NCI-H748 treated with DMSO at 0.1 percent for 48 hours (cell line): ENCODE measurements around the gene SDHB.

Experiments used
- DNase-seq: peaks from one replicate; lab custom pipeline; 2025; lab: John Stamatoyannopoulos, UW

SDHB gene

DNA sequence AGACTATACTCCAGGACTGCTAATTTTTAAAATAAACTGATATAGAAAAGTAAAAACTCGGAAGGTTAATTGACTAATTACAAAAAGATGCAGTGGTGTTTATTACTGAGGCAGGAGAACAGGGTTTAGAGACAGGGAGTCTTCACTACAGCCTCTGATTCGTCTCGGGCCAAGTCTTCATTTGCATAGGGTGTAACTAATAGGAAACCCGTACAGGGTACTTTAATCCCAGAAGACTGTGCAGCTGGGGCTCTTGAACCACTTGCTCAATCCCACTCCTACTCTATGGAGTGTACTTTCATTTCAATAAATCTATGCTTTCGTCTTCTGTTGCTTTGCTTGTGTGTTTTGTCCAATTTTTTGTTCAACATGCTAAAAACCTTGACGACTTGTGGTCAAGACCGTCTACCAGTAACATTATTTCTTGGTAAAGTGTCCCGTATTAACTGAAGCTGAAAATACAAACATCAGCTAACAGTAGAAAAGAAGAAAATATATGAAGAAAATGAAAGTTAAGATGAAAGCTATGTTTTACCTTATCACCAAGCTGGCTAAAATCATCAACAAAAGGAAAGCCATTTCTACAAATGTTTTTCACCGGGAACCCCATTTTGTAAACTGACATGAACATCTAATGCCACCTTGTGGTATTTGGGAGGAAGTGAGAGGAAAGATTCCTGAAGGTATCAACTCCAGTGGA, 8.0 kb downstream of the SDHB start:
- DNase-seq: peak; percentile 36

DNA sequence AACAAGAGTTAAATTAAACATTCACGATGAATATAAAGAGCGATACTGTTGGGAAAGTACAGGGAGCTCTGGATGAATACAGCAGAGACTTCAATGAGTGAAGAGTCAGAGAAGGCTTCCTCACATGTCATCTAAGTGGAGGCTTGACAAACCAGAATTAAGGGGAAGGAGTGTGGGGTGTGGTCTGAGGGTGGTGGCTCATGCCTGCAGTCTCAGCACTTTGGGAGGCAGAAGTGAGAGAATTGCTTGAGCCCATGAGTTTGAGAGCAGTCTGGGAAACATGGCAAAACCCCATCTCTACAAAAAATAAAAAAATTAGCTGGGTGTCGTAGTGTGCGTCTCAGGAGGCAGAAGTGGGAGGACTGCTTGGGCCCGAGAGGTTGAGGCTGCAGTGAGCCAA, 8.7 kb downstream of the SDHB start:
- no peak for DNase-seq

DNA sequence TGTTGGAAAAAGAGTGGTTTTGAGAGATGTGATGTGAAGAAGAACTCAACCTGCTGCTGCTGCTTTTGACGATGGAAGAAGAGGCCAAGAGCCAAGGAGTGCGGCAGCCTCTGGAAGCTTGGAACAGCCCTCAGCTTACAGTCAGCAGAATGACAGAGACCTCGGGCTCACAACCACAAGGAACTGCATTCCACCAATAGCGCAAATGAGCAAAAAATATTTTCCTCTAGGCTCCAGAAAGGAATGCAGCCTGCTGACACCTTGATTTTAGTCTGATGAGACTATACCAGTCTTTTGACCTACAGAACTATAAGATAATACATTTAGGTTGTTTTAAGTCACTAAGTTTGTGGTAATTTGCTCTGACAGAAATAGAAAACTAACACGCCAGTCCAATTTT, 10.2 kb downstream of the SDHB start:
- no peak for DNase-seq

DNA sequence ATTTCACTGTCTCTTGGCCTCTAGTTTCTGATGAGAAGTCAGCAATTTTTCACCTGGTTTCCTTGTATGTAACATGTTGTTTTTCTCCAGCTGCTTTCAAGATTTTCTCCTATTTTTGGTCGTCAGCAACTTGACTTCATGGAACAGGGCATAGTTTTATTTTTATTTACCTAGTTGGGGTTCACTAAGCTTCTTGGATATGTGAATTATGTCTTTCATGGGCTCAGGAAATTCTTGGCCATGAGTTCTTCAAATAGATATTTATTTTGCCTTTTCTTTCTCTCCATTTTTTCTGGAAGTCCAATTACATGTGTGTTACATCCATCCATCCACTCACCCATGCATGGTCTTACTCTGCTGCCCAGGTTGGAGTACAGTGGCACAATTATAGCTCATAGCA, 13.7 kb downstream of the SDHB start:
- no peak for DNase-seq

DNA sequence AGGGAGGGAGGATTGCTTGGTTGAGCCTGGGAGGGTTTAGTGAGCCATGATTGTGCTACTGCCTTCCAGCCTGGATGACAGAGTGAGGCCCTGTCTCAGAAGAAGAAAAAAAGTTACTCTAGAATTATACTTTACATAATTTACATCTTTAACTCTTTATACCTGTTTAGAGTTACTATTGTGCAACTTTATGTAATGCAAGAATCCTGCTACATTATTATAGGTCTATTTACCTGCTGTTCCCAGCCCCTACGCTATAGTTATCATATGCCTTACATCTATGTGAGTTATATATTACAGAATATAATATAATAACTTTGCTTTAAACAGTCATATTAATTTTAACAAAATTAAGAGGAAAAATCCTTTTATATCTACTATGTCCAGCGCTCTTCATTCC, 14.3 kb downstream of the SDHB start:
- DNase-seq: no peak

DNA sequence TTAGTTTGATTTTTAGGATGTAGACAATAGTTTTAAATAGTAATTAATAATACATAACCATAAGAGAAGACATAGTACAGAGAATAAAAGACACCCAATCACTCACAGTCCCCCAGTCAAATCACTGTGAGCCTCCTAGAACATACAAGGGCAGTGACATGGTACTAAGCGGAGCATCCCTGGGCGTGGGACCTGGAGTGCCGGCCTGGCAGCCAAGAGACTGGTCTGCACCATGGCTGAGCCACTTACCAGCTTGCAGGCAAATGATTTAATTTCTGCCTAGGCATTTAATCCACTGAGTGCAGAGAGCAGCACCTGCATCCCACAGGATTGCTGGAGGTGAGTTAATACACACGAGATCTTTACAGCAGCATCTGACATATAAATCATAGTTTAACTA, 20.4 kb downstream of the SDHB start:
- DNase-seq: no peak

DNA sequence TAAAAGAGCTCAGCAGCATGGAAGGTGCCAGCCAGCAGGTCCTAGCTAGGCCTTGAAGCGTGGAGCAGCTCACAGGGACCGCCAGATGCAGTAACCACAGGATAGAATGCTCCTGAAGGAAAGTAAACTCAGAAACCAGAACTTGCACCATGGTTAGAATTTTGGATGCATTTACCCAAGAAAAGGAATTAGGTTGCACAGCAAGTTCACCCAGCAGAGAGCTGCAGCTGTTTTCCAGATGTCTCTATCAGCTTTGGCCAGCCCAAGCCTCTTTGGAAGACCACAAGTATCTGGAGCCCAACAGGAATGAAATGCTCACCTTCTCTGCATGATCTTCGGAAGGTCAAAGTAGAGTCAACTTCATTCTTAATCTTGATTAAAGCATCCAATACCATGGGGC, 21.1 kb downstream of the SDHB start:
- no peak for DNase-seq

DNA sequence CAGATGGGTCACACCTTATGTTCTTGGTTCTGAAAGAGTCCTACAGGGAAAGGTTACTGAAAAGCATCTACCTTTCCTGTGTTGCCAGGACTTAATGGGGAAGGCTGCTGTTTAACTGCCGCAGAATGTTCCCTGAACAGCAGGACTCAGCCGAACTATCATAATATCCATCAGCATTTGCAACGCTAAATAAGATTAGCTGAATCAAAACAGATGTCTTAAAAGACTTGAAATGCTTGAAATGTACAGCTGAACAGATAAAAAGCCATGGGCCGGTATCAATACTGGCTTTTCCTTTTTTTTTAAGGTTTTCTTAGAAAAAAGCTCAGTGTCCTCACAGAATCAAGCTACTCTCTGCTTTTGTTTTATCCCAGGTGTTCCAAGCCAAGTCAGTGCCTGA, 22.4 kb downstream of the SDHB start:
- no peak for DNase-seq

DNA sequence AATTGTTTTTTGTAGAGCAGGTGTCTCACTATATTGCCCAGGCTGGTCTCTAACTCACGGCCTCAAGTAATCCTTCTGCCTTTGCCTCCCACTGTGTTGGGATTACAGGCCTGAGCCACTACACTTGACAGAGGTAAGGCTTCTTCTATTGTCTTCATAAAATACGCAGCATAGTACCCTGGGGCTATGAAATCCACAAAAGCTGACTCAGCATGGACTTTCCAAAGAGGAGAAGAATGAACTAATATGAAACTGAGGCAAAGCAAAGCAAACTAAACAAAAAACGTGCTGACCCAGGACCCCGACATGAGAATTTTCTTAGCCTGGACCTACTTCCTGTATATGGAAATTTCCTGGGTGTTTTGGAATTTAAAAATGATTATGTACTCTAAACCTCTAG, 23.6 kb downstream of the SDHB start:
- DNase-seq: no peak

DNA sequence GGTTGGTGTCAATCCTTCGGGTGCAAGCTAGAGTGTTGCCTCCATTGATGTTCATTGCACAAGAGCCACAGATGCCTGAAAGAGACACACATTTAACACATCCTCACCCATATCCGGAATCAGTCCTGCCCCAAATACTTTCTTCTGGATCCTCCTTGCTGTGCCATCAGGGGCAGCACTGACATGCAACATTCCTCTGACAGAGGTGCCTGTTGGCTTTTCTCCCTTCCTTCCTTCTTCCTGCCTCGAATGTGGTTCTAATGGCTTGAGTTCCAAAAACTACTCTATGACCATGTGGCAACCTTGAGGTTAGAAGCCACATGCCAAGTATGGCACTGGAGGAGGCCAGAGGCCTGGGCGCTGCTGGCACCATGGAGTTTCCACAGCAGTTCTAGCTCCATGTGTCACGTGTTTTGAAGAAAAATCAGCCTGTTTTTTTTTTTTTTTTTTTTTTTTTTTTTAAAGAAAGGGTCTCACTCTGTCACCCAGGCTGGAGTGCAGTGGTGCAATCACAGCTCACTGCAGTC, 25.1 kb downstream of the SDHB start:
- DNase-seq: no peak

DNA sequence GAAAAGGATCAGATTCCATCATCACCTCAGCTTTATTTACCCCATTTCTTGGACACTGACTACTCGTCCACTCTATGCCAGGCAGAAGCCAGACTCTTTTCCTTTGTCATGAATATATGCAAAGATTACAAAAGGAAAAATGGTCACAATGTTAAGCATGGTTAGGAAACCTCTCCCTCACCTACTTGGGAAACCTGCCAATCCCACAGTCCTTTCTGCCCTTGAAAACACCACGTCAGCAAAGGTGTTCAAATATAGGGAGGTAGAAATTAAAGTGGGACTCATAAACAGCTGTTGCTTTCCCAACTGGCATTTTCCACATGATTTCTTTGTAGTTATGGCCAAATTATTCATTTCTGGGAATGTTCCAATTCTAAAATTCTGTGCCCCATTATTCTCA, 25.9 kb downstream of the SDHB start:
- no peak for DNase-seq

DNA sequence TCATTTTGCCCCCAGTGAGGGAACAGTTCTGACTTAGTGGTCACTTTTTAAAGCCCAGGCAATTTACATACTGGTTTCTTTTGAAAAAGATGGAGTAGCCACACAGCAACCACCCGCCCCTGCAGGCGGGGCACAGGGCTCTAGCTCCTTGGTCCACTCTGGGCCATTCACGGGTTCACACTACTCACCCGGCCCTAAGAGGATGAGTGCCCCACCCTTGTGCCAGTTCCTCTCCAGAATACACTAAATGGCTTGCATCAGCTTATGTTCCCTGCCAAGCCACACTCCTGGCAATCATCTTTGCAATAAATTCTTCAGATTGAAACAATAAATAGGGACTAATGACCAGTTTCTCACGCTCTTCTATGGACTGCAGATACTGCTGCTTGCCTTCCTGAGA, 26.4 kb downstream of the SDHB start:
- DNase-seq: no peak

DNA sequence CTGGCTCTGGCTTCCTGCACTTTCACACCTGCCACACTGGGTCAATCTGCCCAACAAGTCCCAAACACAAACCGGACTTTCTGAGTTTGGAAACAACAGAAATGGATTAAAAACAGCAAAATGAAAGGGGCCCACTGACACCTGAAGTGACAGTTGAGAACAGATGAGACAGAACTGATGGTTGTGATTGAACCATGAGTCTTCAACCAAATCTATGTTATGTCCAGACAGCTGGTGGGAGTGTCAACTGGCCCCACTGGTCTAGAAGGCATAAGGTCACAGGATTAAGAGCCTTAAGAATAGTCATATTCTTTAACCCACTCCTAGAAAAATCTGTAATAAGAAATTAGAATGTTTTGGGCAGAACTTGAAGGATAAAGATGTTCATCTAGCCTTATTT, 29.1 kb downstream of the SDHB start:
- no peak for DNase-seq

DNA sequence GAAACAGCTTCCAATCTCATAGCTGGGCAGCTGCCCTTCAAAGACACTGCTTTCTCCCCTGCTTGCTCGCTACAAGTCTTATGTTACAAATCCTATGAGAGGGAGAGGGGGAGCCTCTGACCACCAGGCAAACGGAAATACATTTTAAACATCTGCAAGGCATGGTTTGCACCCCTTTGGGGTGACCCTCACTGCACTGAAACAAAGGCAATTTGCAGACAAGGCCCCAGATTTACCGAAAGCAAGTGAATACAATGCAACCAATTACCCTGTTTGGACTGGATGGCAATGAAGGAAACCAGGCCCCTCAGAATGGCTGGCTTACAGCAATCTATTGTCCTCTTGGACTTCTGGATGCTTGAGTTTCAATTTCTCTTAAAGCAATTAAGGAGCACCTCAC, 30.3 kb downstream of the SDHB start:
- no peak for DNase-seq

DNA sequence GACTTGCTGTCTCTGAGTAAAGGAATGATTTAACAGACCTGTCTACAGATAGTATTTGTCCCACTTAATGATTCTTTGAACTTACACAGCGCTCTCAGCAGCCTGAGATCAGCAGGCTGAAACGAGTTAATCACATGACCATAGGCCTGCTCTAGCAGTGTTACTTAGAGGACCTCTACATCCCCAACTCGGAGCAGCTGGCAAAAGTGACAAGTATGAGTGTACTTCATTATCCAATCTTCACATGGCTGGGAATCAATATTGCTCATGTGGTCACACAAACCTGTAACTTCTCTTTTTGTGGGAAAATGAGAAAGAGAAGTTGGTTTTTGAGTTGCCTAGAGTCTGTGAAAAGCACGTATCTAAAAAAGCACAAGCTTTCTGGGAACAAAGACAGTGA, 30.7 kb downstream of the SDHB start:
- DNase-seq: no peak

DNA sequence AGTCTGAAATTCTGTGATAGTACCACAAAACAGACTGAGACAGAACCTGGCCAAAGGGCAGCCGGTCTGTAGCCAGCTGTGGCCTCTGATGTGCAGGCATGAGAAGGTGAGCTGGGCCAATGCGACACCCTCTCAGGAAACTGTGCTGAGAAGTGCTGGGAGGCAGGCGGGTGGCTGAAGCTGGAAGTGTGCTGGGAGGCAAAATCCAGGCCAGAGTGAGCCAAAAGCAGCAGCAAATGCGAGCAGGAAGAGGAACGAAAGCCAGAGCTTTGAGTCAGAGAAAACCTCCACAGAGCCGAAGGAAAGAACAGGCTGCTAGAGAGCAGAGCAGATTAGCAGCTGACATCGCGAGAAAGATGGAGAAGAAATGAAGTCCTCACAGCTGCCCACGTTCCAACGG, 31.9 kb downstream of the SDHB start:
- no peak for DNase-seq

DNA sequence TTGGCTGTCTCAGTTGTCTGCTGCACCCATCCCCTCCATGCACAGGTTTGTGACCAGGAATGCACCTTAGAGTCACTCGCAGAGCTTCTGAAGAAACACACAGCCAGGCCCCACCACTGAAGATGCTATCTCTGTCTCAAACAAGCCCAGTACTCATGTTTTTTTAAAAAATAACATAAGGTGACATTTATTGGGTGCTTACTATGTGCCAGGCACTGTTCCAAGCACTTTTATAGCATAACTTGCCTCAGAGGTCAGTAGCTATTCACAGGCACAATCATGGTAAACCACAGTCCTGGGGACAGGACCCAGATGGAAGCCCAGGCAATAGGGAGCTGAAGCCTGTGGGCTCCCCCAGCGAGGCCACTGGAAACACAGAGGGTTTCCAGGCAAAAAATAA, 33.3 kb downstream of the SDHB start:
- no peak for DNase-seq

DNA sequence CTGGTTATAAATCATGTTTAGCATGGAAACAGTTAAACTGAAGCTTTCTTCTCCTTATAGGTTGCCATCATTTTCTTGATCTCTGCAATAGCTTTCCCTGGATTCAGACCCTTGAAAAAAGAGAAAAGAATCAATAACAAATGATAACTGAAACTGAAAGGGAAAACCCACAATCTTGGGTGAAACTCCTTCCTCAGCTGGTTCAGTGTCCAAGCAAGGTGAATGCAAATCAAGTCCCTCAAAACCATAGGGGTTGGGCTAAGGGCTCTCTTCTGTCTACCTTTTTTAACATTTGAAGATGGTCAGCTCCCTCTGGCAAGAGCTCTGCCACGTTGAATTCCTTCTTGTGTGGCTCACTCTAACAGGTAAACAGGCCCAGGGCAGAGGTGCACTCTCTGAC, 35.0 kb downstream of the SDHB start:
- no peak for DNase-seq

DNA sequence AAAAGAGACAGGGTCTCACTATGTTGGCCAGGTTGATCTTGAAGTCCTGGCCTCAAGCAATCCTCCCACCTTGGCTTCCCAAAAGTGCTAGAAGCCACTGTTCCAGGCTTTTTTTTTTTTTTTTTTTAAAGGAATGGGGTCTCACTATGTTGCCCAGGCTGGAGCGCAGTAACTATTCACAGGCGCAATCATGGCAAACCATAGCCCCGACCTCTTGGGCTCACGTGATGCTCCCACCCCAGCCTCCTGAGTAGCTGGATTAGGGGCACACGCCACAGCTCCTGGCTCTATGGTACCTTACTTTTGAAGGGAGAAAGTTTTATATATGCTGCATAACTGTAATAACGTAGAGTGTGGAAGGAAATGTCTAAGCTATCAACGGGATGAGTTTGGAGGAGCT, 36.4 kb downstream of the SDHB start:
- DNase-seq: no peak

DNA sequence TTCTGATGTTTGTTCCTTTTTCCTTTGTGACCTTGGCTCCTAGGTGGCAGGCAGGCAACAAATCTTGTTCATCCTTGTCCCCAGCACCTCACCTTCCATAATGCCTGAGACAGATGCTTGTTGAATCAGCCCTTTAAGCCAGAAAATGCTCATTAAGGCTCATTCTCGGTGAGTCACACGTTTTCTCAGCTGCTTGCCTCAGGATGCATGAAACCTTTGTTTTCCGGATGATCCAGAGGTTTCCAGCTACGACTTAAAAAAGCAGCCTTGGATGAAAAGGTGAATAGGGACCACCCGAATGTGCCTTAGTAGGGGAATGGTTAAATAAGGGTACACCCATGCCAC, 37.5 kb downstream of the SDHB start:
- no peak for DNase-seq

DNA sequence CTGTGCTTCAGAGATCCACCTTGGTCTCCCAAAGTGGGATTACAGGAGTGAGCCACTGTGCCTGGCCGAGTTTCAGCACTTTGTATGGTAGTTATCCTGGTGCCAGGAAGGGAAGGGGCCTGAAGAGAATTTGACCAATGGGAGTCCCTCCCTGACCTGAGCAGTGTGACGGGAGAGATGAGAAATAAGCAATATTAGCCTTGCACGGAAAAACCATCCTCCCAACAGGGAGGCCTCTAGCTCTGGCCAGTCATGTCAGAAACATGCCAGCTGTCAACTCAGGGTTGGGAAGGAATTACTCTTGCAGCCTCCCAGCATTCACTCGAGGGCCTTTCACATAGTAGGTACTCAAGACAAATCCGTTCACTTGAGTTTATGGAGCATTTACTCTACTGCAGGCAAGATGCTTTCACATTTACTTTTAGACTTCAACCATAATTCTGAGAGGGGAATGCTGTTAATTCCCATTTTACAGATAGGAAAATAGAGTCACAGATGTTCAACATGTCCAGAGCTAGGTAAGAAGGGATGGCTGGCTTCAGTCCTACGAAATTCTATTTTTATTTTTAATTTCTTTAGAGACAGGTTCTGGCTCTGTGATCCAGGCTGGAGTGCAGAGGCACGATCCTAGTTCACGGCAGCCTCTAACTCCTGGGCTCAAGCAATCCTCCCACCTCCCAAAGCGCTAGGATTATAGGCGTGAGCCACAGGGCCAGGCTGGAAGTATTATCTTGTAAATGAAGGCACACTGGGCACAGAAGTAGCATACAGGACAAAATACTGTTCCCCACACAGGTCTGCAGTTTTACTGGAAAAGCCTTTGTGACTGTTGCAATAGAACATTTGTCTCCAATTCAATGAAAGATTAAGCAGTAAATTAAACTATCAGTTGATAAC, 38.9 kb downstream of the SDHB start:
- DNase-seq: no peak

DNA sequence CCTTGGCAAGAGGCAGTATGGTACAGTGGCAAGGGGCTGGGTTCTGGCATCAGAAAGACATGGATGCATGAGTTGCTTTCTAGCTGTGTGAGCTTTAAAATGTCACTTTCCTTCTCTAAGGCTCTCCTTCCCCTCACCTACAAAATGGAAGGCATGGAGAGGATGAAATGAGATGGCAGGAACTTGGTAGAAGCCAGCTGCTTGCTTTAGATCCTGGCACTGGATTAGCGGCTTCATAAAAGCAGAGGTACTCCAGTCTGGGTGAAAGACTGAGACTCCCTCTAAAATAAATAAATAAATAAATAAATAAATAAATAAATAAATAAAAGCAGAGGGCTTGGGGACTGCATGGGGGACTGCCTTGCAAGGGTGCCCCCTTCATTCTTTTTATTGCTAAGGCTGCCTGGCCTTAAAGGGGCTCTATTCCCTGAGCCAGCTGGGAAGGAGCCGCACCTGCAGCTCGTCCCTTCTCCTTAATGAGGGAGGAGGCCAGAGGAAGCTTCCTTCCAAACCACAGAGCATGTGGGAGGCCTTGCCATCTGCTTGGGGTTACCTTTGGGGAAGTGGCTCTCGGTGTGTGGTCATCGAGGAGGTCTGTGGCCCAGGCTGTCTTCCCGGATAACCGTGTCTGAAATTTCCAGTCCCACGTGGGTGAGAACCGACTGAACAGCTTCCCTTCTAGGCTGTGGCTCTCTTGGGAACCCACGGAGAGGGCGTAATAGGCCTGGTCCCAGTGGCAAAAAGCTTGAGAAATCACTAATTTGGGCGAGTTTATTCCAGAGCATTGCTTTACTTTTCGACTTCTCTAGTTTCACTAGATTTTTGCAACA, 40.1 kb downstream of the SDHB start:
- no peak for DNase-seq
